Fibroblast of pulmonary artery (primary cell): ENCODE measurements around the gene C12orf57.

Source experiments
- DNase-seq: peaks from one replicate; pipeline ENCODE4 v3.0.0-alpha.2; 2010; ENCODE audit warnings: low read depth
- H3K4me3 ChIP-seq: replicated peaks from 2 replicates; pipeline ENCODE4 v1.5.1; 2011; ENCODE audit warnings: low read depth, mild to moderate bottlenecking, control low read depth, low read length, moderate library complexity
- TF ChIP-seq, protein P1 (sequence below): IDR thresholded peaks from 2 replicates; pipeline ENCODE4 v1.5.1; 2011; ENCODE audit warnings: mild to moderate bottlenecking, control low read depth, low read length, inconsistent platforms; ENCODE audit errors: missing control alignments

Gene C12orf57

DNA sequence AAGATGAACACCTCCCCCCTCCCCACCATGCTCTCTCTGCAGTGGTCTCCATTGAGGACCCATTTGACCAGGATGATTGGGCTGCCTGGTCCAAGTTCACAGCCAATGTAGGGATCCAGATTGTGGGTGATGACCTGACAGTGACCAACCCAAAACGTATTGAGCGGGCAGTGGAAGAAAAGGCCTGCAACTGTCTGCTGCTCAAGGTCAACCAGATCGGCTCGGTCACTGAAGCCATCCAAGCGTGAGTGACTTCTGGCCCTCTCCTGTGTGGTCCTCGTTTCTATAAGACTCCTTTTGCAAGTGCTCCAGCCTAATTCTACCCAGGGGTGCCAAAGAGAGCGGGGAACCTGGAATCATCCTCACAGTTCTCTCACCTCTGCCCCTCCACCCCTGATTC lies 22.3 kb upstream of the C12orf57 start:
- H3K4me3 ChIP-seq = no peak overlapping the region
- no peak for DNase-seq
- TF ChIP-seq, protein P1, sequence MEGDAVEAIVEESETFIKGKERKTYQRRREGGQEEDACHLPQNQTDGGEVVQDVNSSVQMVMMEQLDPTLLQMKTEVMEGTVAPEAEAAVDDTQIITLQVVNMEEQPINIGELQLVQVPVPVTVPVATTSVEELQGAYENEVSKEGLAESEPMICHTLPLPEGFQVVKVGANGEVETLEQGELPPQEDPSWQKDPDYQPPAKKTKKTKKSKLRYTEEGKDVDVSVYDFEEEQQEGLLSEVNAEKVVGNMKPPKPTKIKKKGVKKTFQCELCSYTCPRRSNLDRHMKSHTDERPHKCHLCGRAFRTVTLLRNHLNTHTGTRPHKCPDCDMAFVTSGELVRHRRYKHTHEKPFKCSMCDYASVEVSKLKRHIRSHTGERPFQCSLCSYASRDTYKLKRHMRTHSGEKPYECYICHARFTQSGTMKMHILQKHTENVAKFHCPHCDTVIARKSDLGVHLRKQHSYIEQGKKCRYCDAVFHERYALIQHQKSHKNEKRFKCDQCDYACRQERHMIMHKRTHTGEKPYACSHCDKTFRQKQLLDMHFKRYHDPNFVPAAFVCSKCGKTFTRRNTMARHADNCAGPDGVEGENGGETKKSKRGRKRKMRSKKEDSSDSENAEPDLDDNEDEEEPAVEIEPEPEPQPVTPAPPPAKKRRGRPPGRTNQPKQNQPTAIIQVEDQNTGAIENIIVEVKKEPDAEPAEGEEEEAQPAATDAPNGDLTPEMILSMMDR = no peak

DNA sequence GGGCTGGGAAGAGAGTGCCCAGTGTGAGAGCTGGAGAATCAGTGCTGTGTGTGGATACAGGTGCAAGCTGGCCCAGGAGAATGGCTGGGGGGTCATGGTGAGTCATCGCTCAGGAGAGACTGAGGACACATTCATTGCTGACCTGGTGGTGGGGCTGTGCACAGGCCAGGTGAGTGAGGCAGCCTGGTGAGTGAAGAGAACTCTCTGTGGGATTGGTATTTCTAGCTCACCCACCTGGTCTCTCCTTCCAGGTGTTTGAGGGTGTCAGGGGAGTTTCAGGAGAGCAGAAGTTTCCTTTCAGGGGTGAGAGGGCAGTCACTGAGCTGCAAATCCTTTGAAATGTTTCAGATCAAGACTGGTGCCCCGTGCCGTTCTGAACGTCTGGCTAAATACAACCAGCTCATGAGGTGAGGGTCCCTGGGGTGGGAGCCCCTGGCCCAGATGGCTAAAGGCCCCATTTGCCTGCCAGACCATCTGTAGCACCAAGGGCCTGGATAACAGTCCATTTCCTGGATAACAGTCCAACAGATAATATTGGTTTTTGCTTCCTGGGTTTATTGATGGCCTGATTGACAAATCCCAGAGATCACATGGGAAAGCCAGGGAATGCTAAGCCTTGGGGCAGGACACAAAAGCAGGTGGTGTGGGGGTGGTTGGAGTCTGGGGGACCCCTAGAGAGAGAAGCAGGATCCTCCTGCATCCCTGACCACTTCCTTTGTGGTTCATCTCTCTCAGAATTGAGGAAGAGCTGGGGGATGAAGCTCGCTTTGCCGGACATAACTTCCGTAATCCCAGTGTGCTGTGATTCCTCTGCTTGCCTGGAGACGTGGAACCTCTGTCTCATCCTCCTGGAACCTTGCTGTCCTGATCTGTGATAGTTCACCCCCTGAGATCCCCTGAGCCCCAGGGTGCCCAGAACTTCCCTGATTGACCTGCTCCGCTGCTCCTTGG lies 21.6 kb upstream of the C12orf57 start:
- TF ChIP-seq, protein P1 = no peak
- no peak overlapping the region for H3K4me3 ChIP-seq
- no peak for DNase-seq

DNA sequence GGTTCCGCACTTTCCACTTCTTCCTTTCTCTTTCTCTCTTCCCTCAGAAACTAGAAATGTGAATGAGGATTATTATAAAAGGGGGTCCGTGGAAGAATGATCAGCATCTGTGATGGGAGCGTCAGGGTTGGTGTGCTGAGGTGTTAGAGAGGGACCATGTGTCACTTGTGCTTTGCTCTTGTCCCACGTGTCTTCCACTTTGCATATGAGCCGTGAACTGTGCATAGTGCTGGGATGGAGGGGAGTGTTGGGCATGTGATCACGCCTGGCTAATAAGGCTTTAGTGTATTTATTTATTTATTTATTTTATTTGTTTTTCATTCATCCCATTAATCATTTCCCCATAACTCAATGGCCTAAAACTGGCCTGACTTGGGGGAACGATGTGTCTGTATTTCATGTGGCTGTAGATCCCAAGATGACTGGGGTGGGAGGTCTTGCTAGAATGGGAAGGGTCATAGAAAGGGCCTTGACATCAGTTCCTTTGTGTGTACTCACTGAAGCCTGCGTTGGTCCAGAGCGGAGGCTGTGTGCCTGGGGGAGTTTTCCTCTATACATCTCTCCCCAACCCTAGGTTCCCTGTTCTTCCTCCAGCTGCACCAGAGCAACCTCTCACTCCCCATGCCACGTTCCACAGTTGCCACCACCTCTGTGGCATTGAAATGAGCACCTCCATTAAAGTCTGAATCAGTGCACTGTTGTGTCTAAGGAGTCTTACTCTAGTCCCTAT lies 20.7 kb upstream of the C12orf57 start:
- DNase-seq = no peak
- no peak overlapping the region for H3K4me3 ChIP-seq
- TF ChIP-seq, protein P1 = no peak

DNA sequence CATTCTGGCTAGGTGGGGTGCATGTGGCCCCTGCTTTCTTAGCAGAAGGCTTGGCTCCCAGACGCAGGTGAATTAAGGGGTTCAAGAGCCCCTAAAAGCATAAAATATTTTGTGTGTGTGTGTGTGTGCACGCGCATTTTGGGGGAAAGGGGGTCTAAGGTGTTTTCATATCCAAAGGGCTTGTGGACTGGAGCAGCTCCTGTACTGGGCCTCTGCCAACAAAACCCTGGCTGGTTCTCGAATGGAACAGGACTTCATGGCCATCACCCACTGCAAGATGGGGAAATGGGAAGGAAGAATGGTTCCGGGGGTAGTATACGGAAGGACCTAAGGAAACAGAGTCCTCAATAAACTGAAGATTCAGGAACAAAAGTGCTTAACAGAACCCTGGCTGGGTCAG lies 20.0 kb upstream of the C12orf57 start:
- TF ChIP-seq, protein P1 = no peak
- no peak for DNase-seq
- no peak overlapping the region for H3K4me3 ChIP-seq

DNA sequence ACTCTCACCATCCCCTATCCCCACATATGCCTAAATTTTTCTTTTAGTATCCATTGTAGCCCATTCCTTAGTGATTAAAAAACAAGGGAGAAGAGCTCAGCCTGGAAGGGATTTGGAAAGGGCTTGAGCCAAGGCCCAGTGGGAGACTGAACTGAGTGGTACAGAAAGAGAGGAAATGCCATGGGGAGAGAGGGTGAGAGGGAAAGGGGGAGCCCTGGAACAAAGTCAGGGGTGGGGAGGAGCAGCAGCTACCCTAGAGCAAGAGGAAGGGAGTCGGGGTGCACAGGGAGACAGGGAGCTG lies 18.6 kb upstream of the C12orf57 start:
- no peak for DNase-seq
- peak overlapping the region; percentile 76 for H3K4me3 ChIP-seq
- TF ChIP-seq, protein P1 = no peak

DNA sequence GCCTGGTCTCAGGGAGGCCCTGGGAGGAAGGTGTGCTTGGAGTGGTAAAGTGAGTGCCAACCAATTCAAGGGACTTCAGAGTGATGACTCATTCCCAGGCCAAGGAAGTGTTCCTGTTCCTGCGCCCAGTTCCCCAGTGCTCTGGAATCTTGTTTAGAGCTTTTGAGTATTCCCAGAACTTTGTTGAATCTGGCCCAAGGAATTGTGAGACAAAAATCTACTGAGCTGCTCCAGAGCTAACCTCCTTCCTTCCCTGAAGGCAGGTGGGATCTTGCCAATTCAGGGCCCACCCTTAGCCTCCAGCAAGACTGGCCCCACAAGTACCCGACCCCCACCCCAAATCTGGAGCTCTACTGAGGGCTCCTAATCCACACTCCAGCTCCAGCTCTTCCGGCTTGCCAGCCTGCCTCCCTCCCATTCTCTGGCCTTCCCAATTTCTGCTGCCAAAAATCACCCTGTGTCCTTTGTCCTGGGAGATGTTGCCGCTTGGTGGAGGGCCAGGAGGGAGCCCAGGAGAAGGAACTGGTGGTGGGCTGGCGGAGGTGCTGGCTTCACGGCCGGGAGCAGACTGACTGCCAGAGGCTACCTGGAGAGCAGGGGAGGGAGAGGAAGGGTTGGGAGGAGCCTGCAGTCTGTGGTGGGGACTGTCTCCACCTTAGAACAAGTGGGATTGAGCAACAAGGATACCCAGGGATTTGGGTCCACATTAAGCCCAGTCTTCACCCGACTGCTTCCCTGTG lies 18.1 kb upstream of the C12orf57 start:
- TF ChIP-seq, protein P1 = no peak
- peak overlapping the region; percentile 76 for H3K4me3 ChIP-seq
- DNase-seq = peak; percentile 90
